Prostate gland (tissue), 2 donors: ENCODE results near the gene IQSEC3.
"Not testable (repeated sequence)": the region's sequence is repeated elsewhere in the genome, so short reads cannot be mapped to it uniquely, and the experiment has no call there.

Experiments used
- CTCF ChIP-seq, 4 experiments: fragments of 200-600 bp in 2 of 4; fragments of 450-650 bp in 2 of 4; sonication (generic) in 2 of 4; IDR thresholded peaks; 1 replicate in 3 of 4; 2 replicates in 1 of 4; pipeline ENCODE4 v1.5.1; 2016 to 2019; ENCODE audit warnings: antibody characterized with exemption in 4 of 4, mild to moderate bottlenecking in 2 of 4, moderate library complexity in 2 of 4
- POLR2A ChIP-seq: fragments of 450-650 bp; IDR thresholded peaks from one replicate; pipeline ENCODE4 v1.6.1; 2016; ENCODE audit warnings: antibody characterized with exemption, mild to moderate bottlenecking
- POLR2AphosphoS5 ChIP-seq: sonication (generic); formaldehyde crosslinking; IDR thresholded peaks from one replicate; pipeline ENCODE4 v1.6.1; 2017; ENCODE audit warnings: antibody characterized with exemption

GRCh38 chr12:76102-76501 is 9.5 kb downstream of the IQSEC3 start:
- not testable (repeated sequence) for TF ChIP-seq CTCF (IDR thresholded peaks at IDR 0.05); POLR2A; POLR2AphosphoS5
